NCI-H345 treated with DMSO at 0.1 percent for 48 hours (cell line): ENCODE data around the gene RNF213.
"Not testable (repeated sequence)": the region's sequence is repeated elsewhere in the genome, so short reads cannot be mapped to it uniquely, and the experiment has no call there.

Experiments
- DNase-seq: peaks from one replicate; lab custom pipeline; 2025; ENCODE audit not compliant: unreplicated experiment; lab: John Stamatoyannopoulos, UW

RNF213 gene

DNA sequence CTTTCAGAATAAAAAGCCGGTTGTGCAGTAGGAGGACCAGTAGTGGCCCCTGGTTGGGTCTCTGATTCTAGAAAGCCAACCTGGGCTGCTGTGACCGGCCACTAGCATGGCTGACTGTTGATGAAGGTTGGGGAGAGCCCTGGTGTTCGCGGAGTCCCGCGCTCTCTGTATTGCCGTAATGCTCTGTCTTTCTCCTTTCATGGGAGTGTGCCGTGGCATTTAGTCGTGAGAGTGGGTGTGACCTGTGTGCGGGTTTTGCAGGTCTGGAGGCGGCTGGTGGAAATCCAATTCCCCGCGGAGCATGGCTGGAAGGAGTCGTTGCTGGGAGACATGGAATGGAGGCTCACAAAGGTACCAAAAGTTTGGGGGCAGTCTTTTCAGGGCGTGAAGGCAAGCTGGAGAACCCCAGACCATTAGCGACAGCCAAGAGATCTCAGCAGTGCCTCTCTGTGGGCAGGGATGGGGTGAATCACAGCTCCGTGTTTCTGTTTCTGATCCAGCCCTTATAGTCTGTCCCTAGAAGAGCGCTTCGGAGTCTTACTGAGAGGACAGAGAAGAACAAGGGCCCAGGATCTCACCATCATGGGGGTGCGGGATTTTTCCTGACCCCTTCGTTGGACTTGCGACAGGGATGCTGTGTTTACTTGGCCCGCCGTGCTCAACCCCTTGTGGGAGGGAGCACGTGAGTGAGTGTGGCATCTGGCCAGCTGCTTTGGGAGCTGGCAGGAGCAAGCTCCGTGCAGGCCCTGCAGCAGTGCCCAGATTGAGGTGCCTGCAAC lies 56.5 kb downstream of the RNF213 start:
- DNase-seq: no peak

DNA sequence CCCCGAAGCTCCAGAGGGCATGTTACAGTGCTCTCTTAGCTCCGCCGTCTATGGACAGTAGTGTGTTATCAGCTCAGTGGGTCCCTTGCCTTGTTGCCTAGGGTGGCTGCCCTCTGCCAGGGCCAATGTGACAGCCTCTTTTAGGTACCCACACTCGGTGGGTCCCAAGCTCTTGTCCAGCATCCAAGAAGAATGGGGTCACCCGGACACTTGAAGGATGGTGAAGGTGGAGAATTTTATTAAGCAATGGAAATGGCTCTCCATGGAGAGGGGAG lies 57.0 kb downstream of the RNF213 start:
- no peak for DNase-seq

DNA sequence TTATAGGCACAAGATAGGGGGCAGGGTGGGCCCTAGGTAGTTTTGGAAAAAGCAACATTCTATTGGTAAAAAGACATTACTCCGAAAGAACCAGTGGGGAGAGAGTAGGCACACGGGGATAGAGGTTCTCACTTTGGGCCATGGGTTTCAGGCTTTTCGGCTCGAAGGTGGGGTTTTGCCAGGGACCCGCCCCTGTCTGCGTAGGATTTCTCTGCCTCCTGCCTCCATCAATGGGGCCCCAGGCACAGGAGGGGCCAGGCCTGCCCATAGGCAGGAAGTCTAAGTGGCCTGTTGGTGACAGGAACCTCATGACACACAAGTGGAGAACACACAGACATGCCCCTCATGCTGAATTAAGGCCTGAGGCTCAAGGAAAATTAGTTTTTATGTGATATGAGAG lies 57.5 kb downstream of the RNF213 start:
- no peak for DNase-seq

DNA sequence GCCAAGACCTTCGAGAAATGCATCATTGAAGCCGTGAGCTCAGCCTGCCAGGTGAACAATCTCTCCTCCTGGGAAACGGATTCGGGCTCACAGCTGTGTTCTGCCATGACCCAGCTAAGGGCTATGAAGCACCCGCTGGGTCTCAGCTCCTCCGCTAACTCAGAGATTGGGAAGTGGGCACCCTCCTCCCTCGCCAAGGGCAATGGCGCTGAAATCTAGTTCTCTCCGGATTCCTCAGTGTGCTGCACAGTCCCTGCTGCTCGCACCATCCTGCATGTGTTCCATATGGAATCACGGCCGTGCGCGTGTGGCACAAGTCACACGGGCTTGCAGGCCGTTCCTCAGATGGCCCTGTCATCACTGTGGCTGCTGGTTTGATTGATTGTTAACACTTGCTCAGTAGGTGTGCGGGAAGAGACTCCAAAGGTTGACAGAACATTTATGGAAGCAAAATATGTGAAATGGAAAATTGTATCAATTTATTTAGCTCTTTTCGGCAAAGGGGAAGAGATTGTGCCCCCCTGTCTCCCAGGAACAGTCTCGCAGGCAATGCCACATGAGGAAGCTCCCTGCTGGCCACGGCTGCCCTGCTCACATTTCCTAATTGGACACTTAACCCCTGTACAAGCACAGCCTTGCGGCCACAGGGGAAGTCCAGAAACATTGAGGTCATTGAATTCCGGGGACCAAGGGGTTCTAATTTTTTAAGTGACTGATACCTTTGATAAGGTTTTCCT lies 58.8 kb downstream of the RNF213 start:
- no peak for DNase-seq

DNA sequence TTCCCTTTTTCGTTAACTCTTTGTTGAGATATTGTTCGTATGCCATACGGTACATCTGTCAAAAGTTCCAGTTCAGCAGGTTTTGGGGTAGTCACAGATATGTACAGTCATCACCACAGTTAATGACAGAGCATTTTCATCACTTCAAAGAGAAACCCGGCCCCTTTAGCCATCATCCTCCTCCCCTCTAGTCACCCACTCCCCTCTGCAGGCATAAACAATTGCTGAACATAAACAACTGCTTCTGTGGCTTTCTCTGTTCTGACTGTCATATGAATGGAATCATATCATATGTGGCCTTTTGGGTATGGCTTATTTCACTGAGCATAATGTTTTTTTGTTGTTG lies 59.3 kb downstream of the RNF213 start:
- DNase-seq: no peak

DNA sequence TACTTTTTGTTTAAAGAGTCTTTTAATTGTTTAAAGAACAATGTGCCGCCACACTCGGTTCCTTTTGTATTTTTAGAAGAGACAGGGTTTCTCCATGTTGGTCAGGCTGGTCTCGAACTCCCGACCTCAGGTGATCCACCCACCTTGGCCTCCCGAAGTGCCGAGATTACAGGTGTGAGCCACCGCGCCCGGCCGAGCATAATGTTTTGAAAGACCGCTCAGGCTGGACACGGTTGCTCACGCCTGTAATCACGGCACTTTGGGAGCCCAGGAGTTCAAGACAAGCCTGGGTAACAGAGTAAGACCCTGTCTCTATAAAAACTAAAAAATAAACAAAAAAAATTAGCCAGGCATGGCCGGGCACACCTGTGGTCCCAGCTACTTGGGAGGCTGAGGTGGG lies 59.8 kb downstream of the RNF213 start:
- DNase-seq: no peak

DNA sequence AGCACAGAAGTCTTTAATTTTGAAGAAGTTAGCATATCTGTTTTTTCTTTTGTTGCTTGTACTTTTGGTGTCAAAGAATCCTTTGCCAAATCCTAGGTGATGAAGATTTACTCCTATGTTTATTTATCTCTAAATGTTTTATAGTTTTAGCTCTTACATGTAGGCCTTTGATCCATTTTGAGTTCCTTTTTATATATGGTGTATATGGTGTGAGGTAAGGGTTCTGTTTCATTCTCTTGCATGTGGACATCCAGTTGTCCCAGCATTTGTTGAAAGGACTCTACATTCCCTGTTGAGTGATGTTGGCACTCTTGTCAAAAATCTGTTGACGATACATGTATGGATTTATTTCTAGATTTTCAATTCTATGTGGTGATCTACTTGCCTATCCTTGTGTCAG lies 62.2 kb downstream of the RNF213 start:
- no peak for DNase-seq

DNA sequence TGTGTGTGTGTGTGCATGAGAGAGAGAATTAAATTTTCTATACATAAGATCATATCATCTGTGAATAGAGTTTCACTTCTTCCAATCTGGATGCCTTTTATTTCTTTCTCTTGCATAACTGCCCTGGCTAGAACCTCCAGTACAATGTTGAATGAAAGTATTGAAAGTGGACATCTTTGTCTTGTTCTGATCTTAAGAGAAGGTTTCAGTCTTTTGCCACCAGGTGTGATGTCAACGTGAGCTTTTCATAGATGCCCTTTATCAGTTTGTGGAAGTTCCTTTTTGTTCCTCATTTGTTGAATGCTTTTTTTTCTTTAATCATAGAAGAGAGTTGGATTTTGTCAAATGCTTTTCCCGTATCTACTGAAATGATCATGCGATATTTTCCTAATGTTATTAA lies 63.3 kb downstream of the RNF213 start:
- DNase-seq: no peak

DNA sequence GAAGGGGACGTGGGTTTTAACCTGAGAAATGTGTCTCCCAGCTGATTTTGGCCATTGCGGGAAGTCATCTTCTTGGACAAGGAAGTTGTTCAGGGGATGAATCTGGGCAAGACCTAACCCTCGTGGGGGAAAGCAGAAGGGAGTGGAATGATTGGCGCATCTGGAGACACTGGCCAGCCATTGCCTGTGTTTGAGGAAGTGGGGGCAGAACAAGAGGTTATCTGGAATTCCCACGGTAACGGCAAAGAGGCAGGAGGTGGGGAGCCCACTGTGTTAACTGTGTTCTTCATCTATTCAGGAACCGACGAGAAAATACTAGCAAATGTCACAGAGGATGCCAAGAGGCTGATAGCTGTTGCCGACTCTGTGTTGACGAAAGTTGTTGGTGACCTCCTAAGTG lies 66.9 kb downstream of the RNF213 start:
- DNase-seq: no peak

DNA sequence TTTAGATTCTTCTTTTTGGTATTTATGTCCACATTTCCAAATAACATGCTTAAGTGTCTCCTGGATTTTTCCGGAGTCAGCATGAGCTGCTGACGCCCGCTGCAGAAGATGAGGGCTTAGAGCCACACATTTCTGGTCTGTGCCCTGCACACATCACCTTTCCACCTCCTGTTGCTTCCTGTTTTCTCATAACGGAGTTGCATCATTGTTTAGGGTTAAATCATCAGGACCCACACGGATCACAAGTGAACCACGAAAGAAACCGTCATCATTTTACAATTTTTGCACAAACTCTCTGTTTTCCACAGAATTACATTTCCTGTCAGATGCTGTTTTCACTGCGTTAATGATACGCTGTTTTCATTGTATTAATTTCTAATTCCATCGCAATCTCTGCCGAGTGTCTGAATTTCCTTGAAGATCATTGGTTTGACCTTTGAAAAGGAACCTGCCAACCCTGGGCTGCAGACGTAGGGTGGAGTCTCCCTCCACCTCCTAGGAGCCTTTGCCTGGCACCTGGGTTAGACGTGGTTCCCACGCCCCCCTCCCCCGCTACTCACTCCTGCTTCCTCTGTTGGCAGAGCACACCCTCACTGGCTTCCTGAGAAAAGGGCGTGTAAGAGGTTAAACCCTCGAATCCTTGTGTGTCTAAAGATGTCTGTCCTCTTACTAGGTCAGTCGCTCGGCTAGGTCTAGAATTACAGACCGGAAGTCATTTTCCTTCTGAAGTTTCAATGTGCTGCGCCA lies 68.2 kb downstream of the RNF213 start:
- no peak for DNase-seq

DNA sequence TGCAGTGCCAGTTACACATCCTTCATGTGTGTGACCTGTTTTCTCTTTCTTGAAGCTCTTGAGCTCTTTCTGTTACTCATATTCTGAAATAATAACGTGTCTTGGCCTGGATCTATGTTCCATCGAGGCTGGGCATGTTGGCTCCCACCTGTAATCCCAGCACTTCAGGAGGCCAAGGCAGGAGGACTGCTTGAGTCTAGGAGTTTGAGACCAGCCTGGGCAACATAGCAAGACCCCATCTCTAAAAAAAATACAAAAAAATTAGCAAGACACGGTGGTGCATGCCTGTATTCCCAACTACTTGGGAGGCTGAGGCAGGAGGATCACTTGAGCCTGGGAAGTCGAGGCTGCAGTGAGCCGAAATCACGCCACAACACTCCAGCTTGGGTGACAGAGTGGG lies 68.8 kb downstream of the RNF213 start:
- not testable (repeated sequence) for DNase-seq

DNA sequence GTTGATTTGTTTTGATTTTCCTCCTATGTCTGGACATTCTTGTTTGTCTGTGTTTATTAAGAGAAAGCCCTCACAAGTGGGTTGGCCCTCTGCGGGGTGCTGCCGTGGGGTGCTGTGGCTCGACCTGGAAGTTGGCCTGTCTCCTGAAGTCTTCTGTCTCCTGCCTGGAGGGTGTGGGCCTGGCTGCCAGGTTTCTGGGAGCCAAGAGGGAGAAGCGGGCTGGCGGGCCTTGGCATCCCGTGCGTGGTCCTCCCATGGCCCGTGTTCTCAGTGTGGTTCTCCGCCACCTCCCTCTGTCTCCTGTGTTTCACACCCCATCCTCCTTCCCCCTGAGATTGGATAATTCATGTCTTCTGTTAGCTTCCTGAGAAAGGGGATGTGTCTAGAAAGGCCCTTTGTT lies 69.6 kb downstream of the RNF213 start:
- DNase-seq: no peak

DNA sequence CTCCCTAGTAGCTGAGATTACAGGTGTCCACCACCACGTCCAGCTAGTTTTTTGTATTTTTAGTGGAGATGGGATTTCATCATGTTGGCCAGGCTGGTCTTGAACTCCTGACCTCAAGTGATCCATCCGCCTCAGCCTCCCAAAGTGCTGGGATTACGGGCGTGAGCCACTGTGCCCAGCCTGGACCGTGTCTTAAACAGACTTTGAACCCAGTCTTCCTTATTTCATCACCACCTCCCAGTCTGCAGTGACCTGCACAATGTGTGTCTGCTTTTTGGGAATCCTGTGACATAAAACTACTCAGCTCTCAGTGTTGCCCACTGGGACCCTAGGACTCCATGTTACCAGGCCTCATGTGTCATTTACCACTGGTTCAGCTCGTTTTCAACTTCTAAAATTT lies 70.3 kb downstream of the RNF213 start:
- DNase-seq: not testable (repeated sequence)

DNA sequence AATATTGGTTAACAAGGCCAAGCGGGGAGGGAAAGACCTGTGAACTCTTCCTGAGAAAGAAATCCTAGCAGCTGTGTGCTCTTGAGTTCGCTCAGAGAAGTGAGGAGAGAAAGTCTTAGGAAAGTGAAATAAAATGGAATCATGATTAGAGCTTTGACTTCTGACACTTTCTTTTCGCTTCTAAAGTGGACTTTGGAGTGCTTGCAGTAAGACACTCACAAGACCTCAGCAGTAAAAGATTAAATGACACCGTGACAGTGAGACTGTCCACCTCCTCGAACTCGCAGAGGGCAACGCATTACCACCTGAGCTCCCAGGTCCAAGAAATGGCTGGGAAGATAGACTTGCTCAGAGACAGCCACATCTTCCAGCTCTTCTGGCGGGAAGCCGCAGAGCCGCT lies 71.2 kb downstream of the RNF213 start:
- DNase-seq: no peak

DNA sequence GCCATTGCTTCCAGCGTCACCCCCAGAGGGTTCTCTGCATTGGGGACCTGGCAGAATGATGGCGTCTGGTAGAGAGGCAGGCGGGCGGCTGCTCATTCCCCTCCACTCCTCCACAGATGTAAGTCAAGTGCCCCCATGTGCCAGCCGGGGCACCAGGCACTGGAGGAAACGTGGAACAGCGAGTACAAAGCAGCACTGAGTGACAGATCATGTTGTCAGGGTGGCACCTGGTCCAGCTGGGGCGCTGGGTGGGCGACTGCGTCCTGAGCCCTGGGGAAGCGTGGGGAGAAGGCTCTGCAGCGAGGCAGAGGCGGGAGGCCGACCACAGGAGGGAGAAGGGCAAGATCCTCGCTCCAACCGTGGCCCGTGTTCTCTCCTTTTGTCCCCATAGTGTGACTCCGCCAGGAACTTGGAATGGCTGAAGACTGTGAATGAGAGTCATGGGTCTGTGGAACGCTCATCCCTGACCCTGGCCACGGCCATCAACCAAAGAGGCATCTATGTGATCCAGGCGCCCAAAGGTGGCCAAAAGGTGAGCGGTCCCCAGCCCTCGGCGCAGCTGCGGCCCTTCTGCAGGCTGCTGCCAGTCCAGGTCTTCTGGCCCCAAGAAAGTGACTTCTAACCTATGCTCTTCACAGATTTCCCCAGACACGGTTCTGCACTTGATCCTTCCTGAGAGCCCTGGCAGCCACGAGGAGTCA lies 76.7 kb downstream of the RNF213 start:
- DNase-seq: no peak

DNA sequence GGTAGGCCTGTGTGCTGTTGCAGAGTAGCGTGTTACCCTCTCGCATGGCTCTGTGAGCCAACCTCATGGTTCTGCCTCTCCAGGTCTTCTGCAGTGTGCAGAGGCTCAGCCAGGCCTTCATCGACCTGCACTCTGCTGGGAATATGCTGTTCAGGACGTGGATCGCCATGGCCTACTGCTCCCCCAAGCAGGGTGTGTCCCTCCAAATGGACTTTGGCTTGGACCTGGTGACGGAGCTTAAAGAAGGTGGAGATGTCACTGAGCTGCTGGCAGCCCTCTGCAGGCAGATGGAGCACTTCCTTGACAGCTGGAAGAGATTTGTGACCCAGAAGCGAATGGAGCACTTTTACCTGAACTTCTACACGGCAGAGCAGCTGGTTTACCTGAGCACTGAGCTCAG lies 78.5 kb downstream of the RNF213 start:
- DNase-seq: no peak

DNA sequence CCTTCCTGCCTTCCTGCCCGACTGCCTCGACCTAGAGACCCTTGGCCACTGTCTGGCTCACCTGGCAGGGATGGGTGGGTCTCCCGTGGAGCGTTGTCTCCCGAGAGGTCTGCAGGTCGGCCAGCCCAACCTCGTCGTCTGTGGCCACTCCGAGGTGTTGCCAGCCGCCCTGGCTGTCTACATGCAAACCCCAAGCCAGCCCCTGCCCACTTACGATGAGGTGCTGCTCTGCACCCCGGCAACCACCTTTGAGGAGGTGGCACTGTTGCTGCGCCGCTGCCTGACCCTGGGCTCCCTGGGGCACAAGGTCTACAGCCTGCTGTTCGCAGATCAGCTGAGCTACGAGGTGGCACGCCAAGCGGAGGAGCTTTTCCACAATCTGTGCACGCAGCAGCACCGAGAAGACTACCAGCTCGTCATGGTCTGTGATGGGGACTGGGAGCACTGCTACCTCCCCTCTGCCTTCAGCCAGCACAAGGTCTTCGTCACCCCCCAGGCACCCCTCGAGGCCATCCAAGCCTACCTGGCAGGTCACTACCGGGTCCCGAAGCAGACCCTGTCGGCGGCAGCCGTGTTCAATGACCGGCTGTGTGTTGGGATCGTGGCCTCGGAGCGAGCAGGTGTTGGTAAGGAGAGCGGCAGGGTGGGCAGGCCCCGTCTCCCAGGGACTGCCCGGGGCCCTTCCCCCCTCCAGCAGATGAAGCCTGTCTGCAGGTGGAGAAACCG lies 79.2 kb downstream of the RNF213 start:
- DNase-seq: no peak

DNA sequence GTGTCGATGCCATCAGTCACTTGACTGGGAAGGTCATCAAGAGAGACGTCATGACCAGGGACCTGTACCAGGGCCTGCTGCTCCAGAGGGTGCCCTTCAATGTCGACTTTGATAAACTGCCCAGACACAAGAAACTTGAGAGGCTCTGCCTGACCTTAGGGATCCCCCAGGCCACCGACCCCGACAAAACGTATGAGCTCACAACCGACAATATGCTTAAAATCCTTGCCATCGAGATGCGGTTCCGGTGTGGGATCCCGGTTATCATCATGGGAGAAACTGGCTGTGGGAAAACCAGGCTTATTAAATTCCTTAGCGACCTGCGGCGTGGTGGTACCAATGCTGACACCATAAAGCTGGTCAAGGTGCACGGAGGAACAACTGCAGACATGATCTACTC lies 84.7 kb downstream of the RNF213 start:
- no peak for DNase-seq

DNA sequence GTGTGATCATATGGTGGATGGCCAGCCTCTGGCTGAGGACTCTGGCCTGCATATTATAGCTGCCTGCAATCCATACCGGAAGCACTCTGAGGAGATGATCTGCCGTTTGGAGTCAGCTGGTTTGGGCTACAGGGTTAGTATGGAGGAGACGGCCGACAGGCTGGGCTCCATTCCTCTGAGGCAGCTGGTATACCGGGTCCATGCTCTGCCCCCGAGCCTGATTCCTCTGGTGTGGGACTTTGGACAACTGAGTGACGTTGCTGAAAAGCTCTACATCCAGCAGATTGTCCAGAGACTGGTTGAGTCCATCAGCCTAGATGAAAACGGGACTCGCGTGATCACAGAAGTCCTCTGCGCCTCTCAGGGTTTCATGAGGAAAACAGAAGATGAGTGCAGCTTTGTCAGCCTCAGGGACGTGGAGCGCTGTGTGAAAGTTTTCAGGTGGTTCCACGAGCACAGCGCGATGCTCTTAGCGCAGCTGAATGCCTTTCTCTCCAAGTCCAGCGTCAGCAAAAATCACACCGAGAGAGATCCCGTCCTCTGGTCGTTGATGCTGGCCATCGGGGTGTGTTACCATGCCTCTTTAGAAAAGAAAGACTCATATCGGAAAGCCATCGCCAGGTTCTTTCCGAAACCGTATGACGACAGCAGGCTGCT lies 85.3 kb downstream of the RNF213 start:
- DNase-seq: no peak

DNA sequence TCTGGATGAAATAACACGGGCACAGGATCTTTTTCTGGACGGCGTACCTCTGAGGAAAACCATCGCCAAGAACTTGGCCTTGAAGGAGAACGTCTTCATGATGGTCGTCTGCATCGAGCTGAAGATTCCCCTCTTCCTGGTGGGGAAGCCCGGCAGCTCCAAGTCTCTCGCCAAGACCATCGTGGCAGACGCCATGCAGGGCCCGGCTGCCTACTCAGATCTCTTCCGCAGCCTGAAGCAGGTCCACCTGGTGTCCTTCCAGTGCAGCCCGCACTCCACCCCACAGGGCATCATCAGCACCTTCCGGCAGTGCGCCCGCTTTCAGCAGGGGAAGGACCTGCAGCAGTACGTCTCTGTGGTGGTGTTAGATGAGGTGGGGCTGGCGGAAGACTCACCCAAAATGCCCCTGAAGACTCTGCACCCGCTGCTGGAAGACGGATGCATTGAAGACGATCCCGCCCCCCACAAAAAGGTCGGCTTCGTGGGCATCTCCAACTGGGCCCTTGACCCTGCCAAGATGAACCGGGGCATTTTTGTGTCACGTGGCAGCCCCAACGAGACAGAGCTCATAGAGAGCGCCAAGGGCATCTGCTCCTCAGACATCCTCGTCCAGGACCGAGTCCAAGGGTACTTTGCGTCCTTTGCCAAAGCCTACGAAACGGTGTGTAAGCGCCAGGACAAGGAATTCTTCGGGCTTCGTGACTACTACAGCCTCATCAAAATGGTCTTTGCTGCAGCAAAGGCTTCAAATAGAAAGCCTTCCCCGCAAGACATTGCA lies 86.0 kb downstream of the RNF213 start:
- no peak for DNase-seq
